Osteoblast (primary cell): ENCODE results near the gene AKT3. TPM values are rescaled to one million over a fixed set of nuclear protein-coding genes. Genes with fewer than 3 reads are reported as not detected.

Source experiments
- DNase-seq: peaks from one replicate; pipeline ENCODE4 v3.0.0; 2011; ENCODE audit warnings: low spot score, mixed read lengths; ENCODE audit not compliant: insufficient read length; ENCODE audit errors: missing footprints
- H2AFZ ChIP-seq: 2 replicates; pipeline ENCODE4 v1.6.0; 2011; ENCODE audit warnings: mild to moderate bottlenecking, low read length
- H3K27ac ChIP-seq: 2 replicates; pipeline ENCODE4 v1.5.1; 2011; ENCODE audit warnings: mild to moderate bottlenecking, low read depth, low read length, moderate library complexity
- H3K27me3 ChIP-seq: 2 replicates; pipeline ENCODE4 v1.6.0; 2012; ENCODE audit warnings: mild to moderate bottlenecking, control low read depth, inconsistent platforms, low read length, moderate library complexity; ENCODE audit not compliant: insufficient read depth
- H3K36me3 ChIP-seq: 2 replicates; pipeline ENCODE4 v1.5.1; 2011; ENCODE audit warnings: mild to moderate bottlenecking, low read length, control low read depth, moderate library complexity; ENCODE audit not compliant: insufficient read depth
- H3K4me1 ChIP-seq: 2 replicates; pipeline ENCODE4 v1.5.1; 2011; ENCODE audit warnings: mild to moderate bottlenecking, low read length, control low read depth, moderate library complexity; ENCODE audit not compliant: insufficient read depth
- H3K4me2 ChIP-seq: 2 replicates; pipeline ENCODE4 v1.6.0; 2011; ENCODE audit warnings: mild to moderate bottlenecking, low read length; ENCODE audit not compliant: insufficient read depth
- H3K4me3 ChIP-seq: fragments of 200-600 bp; sonication (generic); 3 replicates; pipeline ENCODE4 v1.5.1; 2012; ENCODE audit warnings: mild to moderate bottlenecking, low read length, inconsistent platforms; ENCODE audit not compliant: insufficient read depth
- H3K79me2 ChIP-seq: 2 replicates; pipeline ENCODE4 v1.6.0; 2012; ENCODE audit warnings: mild to moderate bottlenecking, low read length, control low read depth, inconsistent platforms; ENCODE audit not compliant: insufficient read depth
- H3K9me3 ChIP-seq: 2 replicates; pipeline ENCODE4 v1.5.1; 2011; ENCODE audit warnings: low read depth, low read length, control low read depth
- H4K20me1 ChIP-seq: 2 replicates; pipeline ENCODE4 v1.6.0; 2012; ENCODE audit warnings: mild to moderate bottlenecking, low read length, control low read depth; ENCODE audit not compliant: insufficient read depth
- CTCF ChIP-seq: IDR thresholded peaks from 2 replicates; pipeline ENCODE4 v1.5.1; 2011; ENCODE audit warnings: mild to moderate bottlenecking, low read depth, low read length, moderate library complexity; ENCODE audit errors: extremely low read depth
- total RNA-seq: library from RNA; depleted of rRNA; stranded (reverse); fragments of >200 nt; gene quantifications from 2 replicates; pipeline ENCODE4 v1.2.3, GENCODE V29; 2012

Gene AKT3
- total RNA-seq, 1 donor, result 38.7 TPM

DNA sequence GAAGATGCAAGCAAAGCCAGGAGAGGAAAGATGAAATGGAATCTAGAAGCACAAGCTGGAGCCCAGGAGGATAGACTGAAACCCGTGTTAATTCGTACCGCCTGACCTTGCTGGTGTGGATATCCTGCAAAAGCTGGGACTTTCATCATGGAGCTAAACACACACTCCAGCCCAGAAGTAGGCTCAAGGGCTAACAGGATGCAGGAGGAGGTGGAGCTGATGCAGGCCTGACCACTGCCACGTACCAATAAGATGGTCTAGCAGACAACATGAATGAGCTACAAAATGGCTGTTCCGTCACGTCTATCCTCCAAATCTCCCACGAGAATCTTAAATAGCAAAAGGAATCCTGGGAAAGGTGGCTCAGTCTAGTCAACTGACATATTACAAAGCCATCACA, 323.9 kb downstream of the AKT3 start:
- Histone ChIP-seq H3K4me1 (peaks cover 14% of the 10 kb centered on the region), H3K79me2 (no peaks in the 10 kb centered on the region), H3K4me3 (no peak overlapping the region), H3K27ac (no peak overlapping the region), H3K27me3 (no peaks in the 10 kb centered on the region), H3K4me2 (no peak overlapping the region), H3K9me3 (no peaks in the 10 kb centered on the region), H4K20me1 (no peaks in the 10 kb centered on the region), H2AFZ (no peak overlapping the region), H3K36me3 (no peaks in the 10 kb centered on the region)
- no peak for TF ChIP-seq CTCF
- DNase-seq, result no peak

DNA sequence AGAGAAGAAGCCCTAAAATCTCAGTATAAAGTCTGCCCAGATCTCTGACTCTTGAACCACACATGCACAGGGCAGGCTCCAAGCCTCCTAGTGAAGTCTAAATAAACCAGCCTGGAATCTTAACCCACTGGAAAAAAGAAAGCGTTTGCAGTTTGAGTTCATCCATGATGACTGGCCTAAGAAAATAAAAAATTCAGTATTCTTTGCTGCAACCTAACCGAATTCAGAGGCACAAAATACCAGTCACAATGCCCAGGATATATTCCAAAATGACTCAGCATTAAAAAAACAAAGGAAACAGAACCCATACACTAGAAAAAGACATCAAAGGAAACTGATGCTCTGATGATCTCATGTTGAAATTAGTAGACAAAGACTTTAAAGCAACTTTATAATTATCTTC, 325.0 kb downstream of the AKT3 start:
- Histone ChIP-seq H3K79me2 (no peaks in the 10 kb centered on the region), H3K9me3 (no peaks in the 10 kb centered on the region), H3K4me1 (peaks cover 14% of the 10 kb centered on the region), H3K27me3 (no peaks in the 10 kb centered on the region), H3K36me3 (no peaks in the 10 kb centered on the region), H3K27ac (peak overlapping the region; percentile 76), H2AFZ (no peak overlapping the region), H3K4me2 (peak overlapping the region; percentile 35), H3K4me3 (no peak overlapping the region), H4K20me1 (no peaks in the 10 kb centered on the region)
- no peak for TF ChIP-seq CTCF
- DNase-seq, result peak; percentile 92

- TF ChIP-seq CTCF, result no peak
- peaks cover 14% of the 10 kb centered on the region for H3K4me1 ChIP-seq
- H2AFZ ChIP-seq, result no peak overlapping the region
- no peaks in the 10 kb centered on the region for H3K36me3 ChIP-seq
- H3K4me3 ChIP-seq, result no peak overlapping the region
- H3K4me2 ChIP-seq, result no peak overlapping the region
- H4K20me1 ChIP-seq, result no peaks in the 10 kb centered on the region
- no peak for DNase-seq
- no peaks in the 10 kb centered on the region for H3K27me3 ChIP-seq
- no peaks in the 10 kb centered on the region for H3K9me3 ChIP-seq
- H3K27ac ChIP-seq, result no peak overlapping the region
- H3K79me2 ChIP-seq, result no peaks in the 10 kb centered on the region
Measured at GRCh38 chr1:243523766-243524165, 326.3 kb downstream of the AKT3 start.

DNA sequence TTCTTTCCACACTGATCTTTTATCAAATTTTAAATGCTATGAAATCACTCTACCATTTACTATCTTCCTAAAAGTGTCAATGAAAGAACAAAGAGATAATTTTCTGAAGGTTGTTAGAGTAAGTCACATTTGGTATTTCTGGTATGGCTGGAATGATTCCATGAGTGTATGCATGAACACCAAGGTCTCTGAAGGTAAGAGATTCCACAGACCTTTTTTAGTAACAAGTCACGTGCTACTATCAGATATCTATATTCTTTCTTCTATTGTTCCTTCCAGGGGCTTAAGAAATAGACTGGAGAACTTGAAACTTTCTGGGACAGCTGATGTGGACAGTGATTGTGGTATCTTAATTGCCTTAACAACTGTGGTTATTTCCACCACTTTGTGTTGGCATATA, 329.2 kb downstream of the AKT3 start:
- Histone ChIP-seq H2AFZ (no peak overlapping the region), H3K36me3 (peaks cover 8% of the 10 kb centered on the region), H3K4me3 (no peak overlapping the region), H3K9me3 (peaks cover 4% of the 10 kb centered on the region), H3K4me2 (no peak overlapping the region), H3K79me2 (no peaks in the 10 kb centered on the region), H4K20me1 (no peaks in the 10 kb centered on the region), H3K27me3 (no peaks in the 10 kb centered on the region), H3K27ac (no peak overlapping the region), H3K4me1 (peaks cover 14% of the 10 kb centered on the region)
- no peak for TF ChIP-seq CTCF
- no peak for DNase-seq
